Parathyroid adenoma (tissue), 2 donors: ENCODE results near the gene TNK1.

Experiments
- H2AFZ ChIP-seq: fragments of 300-600 bp; sonication (generic); one replicate; pipeline ENCODE4 v1.7.0; 2017; ENCODE audit warnings: antibody characterized with exemption, mild to moderate bottlenecking
- H3K27ac ChIP-seq: fragments of 300-600 bp; sonication (generic); one replicate; pipeline ENCODE4 v1.7.0; 2017
- H3K27me3 ChIP-seq: fragments of 300-600 bp; sonication (generic); one replicate; pipeline ENCODE4 v1.7.0; 2017; ENCODE audit warnings: low read length; ENCODE audit not compliant: control insufficient read depth, insufficient read depth
- H3K36me3 ChIP-seq: fragments of 300-600 bp; sonication (generic); one replicate; pipeline ENCODE4 v1.7.0; 2017; ENCODE audit warnings: low read length; ENCODE audit not compliant: control insufficient read depth, insufficient read depth
- H3K4me1 ChIP-seq: fragments of 300-600 bp; sonication (generic); one replicate; pipeline ENCODE4 v1.7.0; 2017; ENCODE audit warnings: control low read depth
- H3K4me2 ChIP-seq: fragments of 300-600 bp; sonication (generic); one replicate; pipeline ENCODE4 v1.7.0; 2017; ENCODE audit warnings: low read length
- H3K4me3 ChIP-seq: fragments of 300-600 bp; sonication (generic); one replicate; pipeline ENCODE4 v1.7.0; 2017; ENCODE audit warnings: low read depth, low read length
- H3K79me2 ChIP-seq: fragments of 300-600 bp; sonication (generic); one replicate; pipeline ENCODE4 v1.7.0; 2017; ENCODE audit warnings: control low read depth
- H3K9ac ChIP-seq: fragments of 300-600 bp; sonication (generic); one replicate; pipeline ENCODE4 v1.7.0; 2017; ENCODE audit warnings: mild to moderate bottlenecking
- H3K9me3 ChIP-seq: fragments of 300-600 bp; sonication (generic); one replicate; pipeline ENCODE4 v1.7.0; 2017; ENCODE audit warnings: low read length; ENCODE audit not compliant: control insufficient read depth
- TF ChIP-seq, protein P1 (sequence below): fragments of 300-600 bp; sonication (generic); IDR thresholded peaks from one replicate; pipeline ENCODE4 v1.7.0; 2017; ENCODE audit warnings: antibody characterized with exemption, mild to moderate bottlenecking
- donor health status: primary hyperparathyroidism.

The TNK1 gene

DNA sequence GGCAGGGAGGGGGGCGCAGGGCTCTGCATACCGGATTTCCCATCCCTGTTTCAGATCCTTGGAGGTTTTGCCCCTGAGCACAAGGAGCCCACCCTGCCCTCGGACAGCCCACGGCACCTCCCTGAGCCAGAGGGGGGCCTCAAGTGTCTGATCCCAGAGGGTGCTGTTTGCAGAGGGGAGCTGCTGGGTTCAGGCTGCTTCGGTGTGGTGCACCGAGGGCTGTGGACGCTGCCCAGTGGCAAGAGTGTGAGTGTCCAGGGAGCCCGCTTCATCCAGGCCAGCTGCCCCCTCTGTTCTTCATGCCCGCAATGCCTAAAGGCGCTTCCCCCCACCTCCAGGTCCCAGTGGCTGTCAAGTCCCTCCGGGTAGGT lies 2.5 kb downstream of the TNK1 start:
- H3K79me2 ChIP-seq, result peaks cover 6% of the 10 kb centered on the region
- no peak overlapping the region for H3K4me3 ChIP-seq
- H3K4me1 ChIP-seq, result peaks cover 17% of the 10 kb centered on the region
- no peak overlapping the region for H3K4me2 ChIP-seq
- no peaks in the 10 kb centered on the region for H3K36me3 ChIP-seq
- H3K9ac ChIP-seq, result no peak overlapping the region
- no peaks in the 10 kb centered on the region for H3K27me3 ChIP-seq
- TF ChIP-seq, protein P1, sequence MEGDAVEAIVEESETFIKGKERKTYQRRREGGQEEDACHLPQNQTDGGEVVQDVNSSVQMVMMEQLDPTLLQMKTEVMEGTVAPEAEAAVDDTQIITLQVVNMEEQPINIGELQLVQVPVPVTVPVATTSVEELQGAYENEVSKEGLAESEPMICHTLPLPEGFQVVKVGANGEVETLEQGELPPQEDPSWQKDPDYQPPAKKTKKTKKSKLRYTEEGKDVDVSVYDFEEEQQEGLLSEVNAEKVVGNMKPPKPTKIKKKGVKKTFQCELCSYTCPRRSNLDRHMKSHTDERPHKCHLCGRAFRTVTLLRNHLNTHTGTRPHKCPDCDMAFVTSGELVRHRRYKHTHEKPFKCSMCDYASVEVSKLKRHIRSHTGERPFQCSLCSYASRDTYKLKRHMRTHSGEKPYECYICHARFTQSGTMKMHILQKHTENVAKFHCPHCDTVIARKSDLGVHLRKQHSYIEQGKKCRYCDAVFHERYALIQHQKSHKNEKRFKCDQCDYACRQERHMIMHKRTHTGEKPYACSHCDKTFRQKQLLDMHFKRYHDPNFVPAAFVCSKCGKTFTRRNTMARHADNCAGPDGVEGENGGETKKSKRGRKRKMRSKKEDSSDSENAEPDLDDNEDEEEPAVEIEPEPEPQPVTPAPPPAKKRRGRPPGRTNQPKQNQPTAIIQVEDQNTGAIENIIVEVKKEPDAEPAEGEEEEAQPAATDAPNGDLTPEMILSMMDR, result no peak
- H3K9me3 ChIP-seq, result no peaks in the 10 kb centered on the region
- H2AFZ ChIP-seq, result no peak overlapping the region
- H3K27ac ChIP-seq, result no peak overlapping the region

- H3K4me3 ChIP-seq, result no peak overlapping the region
- H3K9me3 ChIP-seq, result no peaks in the 10 kb centered on the region
- no peak overlapping the region for H3K9ac ChIP-seq
- no peak overlapping the region for H3K4me2 ChIP-seq
- no peaks in the 10 kb centered on the region for H3K27me3 ChIP-seq
- TF ChIP-seq, protein P1, result no peak
- H3K79me2 ChIP-seq, result peaks cover 6% of the 10 kb centered on the region
- H2AFZ ChIP-seq, result no peak overlapping the region
- no peak overlapping the region for H3K27ac ChIP-seq
- H3K36me3 ChIP-seq, result no peaks in the 10 kb centered on the region
- H3K4me1 ChIP-seq, result peaks cover 17% of the 10 kb centered on the region
These were observed 3.0 kb downstream of the TNK1 start for GRCh38 chr17:7383742-7384488.

- Histone ChIP-seq H3K27me3 (no peaks in the 10 kb centered on the region), H3K4me3 (no peak overlapping the region), H3K9ac (no peak overlapping the region), H3K4me1 (peaks cover 14% of the 10 kb centered on the region), H3K79me2 (peaks cover under 1% of the 10 kb centered on the region), H3K4me2 (no peak overlapping the region), H3K36me3 (no peaks in the 10 kb centered on the region), H3K27ac (no peak overlapping the region), H2AFZ (no peak overlapping the region), H3K9me3 (no peaks in the 10 kb centered on the region)
- TF ChIP-seq, protein P1, result no peak
These were observed 3.7 kb downstream of the TNK1 start for GRCh38 chr17:7384489-7385081.

DNA sequence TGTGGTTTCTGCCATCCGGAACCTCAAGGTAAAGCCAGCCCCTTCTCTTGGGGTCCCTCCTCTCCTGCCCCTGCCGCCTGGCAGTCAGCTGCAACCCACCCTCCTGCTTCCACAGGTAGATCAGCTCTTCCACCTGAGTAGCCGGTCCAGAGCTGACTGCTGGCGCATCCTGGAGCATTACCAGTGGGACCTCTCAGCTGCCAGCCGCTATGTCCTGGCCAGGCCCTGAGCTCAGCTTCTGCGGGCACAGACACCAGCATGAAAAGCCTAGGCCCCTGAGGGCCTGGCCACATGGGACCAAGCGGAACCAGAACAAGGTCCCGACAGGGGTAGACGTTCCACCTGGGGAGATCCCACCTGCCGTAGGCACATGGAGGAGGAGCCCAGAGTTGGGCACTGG lies 8.0 kb downstream of the TNK1 start:
- no peaks in the 10 kb centered on the region for H3K9me3 ChIP-seq
- H2AFZ ChIP-seq, result no peak overlapping the region
- TF ChIP-seq, protein P1, result no peak
- H3K4me3 ChIP-seq, result no peak overlapping the region
- no peak overlapping the region for H3K4me2 ChIP-seq
- H3K36me3 ChIP-seq, result no peaks in the 10 kb centered on the region
- no peak overlapping the region for H3K27ac ChIP-seq
- H3K9ac ChIP-seq, result no peak overlapping the region
- peaks cover 2% of the 10 kb centered on the region for H3K4me1 ChIP-seq
- H3K27me3 ChIP-seq, result no peaks in the 10 kb centered on the region
- no peaks in the 10 kb centered on the region for H3K79me2 ChIP-seq
